Testis (tissue), 3 donors: ENCODE measurements around the gene SLC2A6. TPM values are rescaled to one million over a fixed set of nuclear protein-coding genes. Genes with fewer than 3 reads are reported as not detected.

Source experiments
- DNase-seq: peaks from one replicate; pipeline ENCODE4 v3.0.0-alpha.2; 2019
- H3K27ac ChIP-seq, 2 donors: fragments of 200-600 bp; sonication (generic); one replicate each; pipeline ENCODE4 v1.5.1; 2019
- H3K27me3 ChIP-seq: fragments of 200-600 bp; sonication (generic); one replicate; pipeline ENCODE4 v1.5.1; 2019
- H3K36me3 ChIP-seq: fragments of 200-600 bp; sonication (generic); one replicate; pipeline ENCODE4 v1.5.1; 2017; ENCODE audit warnings: low read depth; ENCODE audit errors: missing control alignments
- H3K4me1 ChIP-seq: fragments of 200-600 bp; sonication (generic); one replicate; pipeline ENCODE4 v1.5.1; 2019
- H3K4me3 ChIP-seq, 2 donors: fragments of 200-600 bp; sonication (generic); one replicate each; pipeline ENCODE4 v1.5.1; 2017 to 2019
- H3K9me3 ChIP-seq: fragments of 200-600 bp; sonication (generic); one replicate; pipeline ENCODE4 v1.5.1; 2017
- CTCF ChIP-seq, 3 experiments: fragments of 450-650 bp in 2 of 3; fragments of 200-600 bp in 1 of 3; sonication (generic) in 1 of 3; IDR thresholded peaks; one replicate each; pipeline ENCODE4 v1.5.1; 2016 to 2019; ENCODE audit warnings: antibody characterized with exemption in 3 of 3, mild to moderate bottlenecking in 2 of 3, moderate library complexity in 1 of 3
- POLR2A ChIP-seq: fragments of 450-650 bp; IDR thresholded peaks from one replicate; pipeline ENCODE4 v1.6.1; 2017; ENCODE audit warnings: antibody characterized with exemption, mild to moderate bottlenecking, moderate library complexity
- WGBS, 2 donors: methylation state at CpG; one replicate each; pipeline ENCODE4 v1.1.5; 2018; 5-methylcytosine and 5-hydroxymethylcytosine counted together
- intact Hi-C: fragments of 100-400 bp; cut with DNase I; formaldehyde crosslinking; loops from one replicate; pipeline ENCODE4 v1.15.1; 2023; ENCODE audit warnings: low total_unique reads
- polyA plus RNA-seq: library from polyadenylated mRNA; stranded (reverse); fragments of 350-450 nt; fragmentation: Illumina TruSeq; extraction: RNeasy Lipid Tissue Mini Kit (QIAGEN cat#74804); gene quantifications from one replicate; pipeline ENCODE4 v1.2.3, GENCODE V29; 2014; ENCODE audit warnings: low read depth, low replicate concordance; ENCODE audit not compliant: insufficient read depth
- total RNA-seq, 2 donors: library from RNA; depleted of rRNA; stranded (reverse); fragments of >200 nt; gene quantifications; one replicate each; pipeline ENCODE4 v1.2.3, GENCODE V29; 2016

SLC2A6 gene
- total and polyA plus RNA-seq, 3 donors from 2014 or later: 2.6 to 3.5 (median 2.9) TPM

- WGBS, 2 donors: 73 to 84% methylated on average over 10 to 19 of the region's 19 CpGs
- no peaks in the 10 kb centered on the region for H3K36me3 ChIP-seq
Observed at GRCh38 chr9:133472753-133473378, 6.0 kb downstream of the SLC2A6 start.

GRCh38 chr9:133472277-133472645, 6.6 kb downstream of the SLC2A6 start:
- no peak for TF ChIP-seq POLR2A
- no peak for TF ChIP-seq CTCF (IDR thresholded peaks at IDR 0.05)
- intact Hi-C loops: no loop called here

More at GRCh38 chr9:133472753-133473378, 6.0 kb downstream of the SLC2A6 start:
- no peak overlapping the region for H3K4me3 ChIP-seq
- no peaks in the 10 kb centered on the region for H3K9me3 ChIP-seq
- no peak for TF ChIP-seq CTCF (IDR thresholded peaks at IDR 0.05)
- H3K4me1 ChIP-seq: no peaks in the 10 kb centered on the region
- no peaks in the 10 kb centered on the region for H3K27me3 ChIP-seq
- intact Hi-C loops: no loop called here
- H3K27ac ChIP-seq: no peak overlapping the region
- DNase-seq: no peak

GRCh38 chr9:133471551-133472276, 7.2 kb downstream of the SLC2A6 start:
- intact Hi-C loops: no loop called here
- Histone ChIP-seq H3K36me3 (no peaks in the 10 kb centered on the region), H3K27ac (no peak overlapping the region), H3K27me3 (no peaks in the 10 kb centered on the region), H3K4me3 (no peak overlapping the region), H3K4me1 (no peaks in the 10 kb centered on the region), H3K9me3 (no peaks in the 10 kb centered on the region)
- 76 to 77% methylated on average over 23 to 27 of the region's 27 CpGs for WGBS, 2 donors
- DNase-seq: no peak
- TF ChIP-seq POLR2A (no peak), CTCF (IDR thresholded peaks at IDR 0.05) (no peak)

More at GRCh38 chr9:133472277-133472645, 6.6 kb downstream of the SLC2A6 start:
- H3K27me3 ChIP-seq: no peaks in the 10 kb centered on the region
- no peaks in the 10 kb centered on the region for H3K36me3 ChIP-seq
- 79 to 81% methylated on average over 10 to 11 of the region's 11 CpGs for WGBS, 2 donors
- H3K4me1 ChIP-seq: no peaks in the 10 kb centered on the region
- H3K9me3 ChIP-seq: no peaks in the 10 kb centered on the region
- no peak for DNase-seq
- no peak overlapping the region for H3K4me3 ChIP-seq
- no peak overlapping the region for H3K27ac ChIP-seq

GRCh38 chr9:133470988-133471387, 7.9 kb downstream of the SLC2A6 start:
- no peak overlapping the region for H3K4me3 ChIP-seq
- H3K4me1 ChIP-seq: no peaks in the 10 kb centered on the region
- H3K36me3 ChIP-seq: no peaks in the 10 kb centered on the region
- no peaks in the 10 kb centered on the region for H3K9me3 ChIP-seq
- WGBS, 2 donors: 84 to 91% methylated on average over 7 of the region's 7 CpGs
- DNase-seq: no peak
- H3K27me3 ChIP-seq: no peaks in the 10 kb centered on the region
- intact Hi-C loops: no loop called here
- no peak overlapping the region for H3K27ac ChIP-seq
- no peak for TF ChIP-seq POLR2A
- TF ChIP-seq CTCF (IDR thresholded peaks at IDR 0.05): no peak
